Prostate gland (tissue), 2 donors: Measurements from ENCODE around the gene CFAP61. TPM values are rescaled to one million over a fixed set of nuclear protein-coding genes. Genes with fewer than 3 reads are reported as not detected.

Experiments
- DNase-seq: peaks from one replicate; pipeline ENCODE4 v3.0.0-alpha.2; 2019; ENCODE audit warnings: low spot score
- H3K27ac ChIP-seq, 2 donors: fragments of 200-600 bp; sonication (generic); 2 replicates each; pipeline ENCODE4 v1.5.1; 2017 to 2019
- H3K27me3 ChIP-seq: fragments of 200-600 bp; sonication (generic); replicated peaks from 2 replicates; pipeline ENCODE4 v1.5.1; 2019; ENCODE audit not compliant: insufficient read depth
- H3K36me3 ChIP-seq, 2 donors: fragments of 200-600 bp; sonication (generic); 1 replicate in 1 of 2; 2 replicates in 1 of 2; pipeline versions ENCODE4 v1.5.1 to v1.8.1; 2017 to 2019
- H3K4me1 ChIP-seq: fragments of 200-600 bp; sonication (generic); replicated peaks from 2 replicates; pipeline ENCODE4 v1.5.1; 2019
- H3K4me3 ChIP-seq, 2 donors: fragments of 200-600 bp; sonication (generic); 2 replicates each; pipeline ENCODE4 v1.5.1; 2017 to 2019
- H3K9me3 ChIP-seq: fragments of 200-600 bp; sonication (generic); 2 replicates; pipeline ENCODE4 v1.5.1; 2017
- CTCF ChIP-seq, 4 experiments: fragments of 200-600 bp in 2 of 4; fragments of 450-650 bp in 2 of 4; sonication (generic) in 2 of 4; IDR thresholded peaks; 1 replicate in 3 of 4; 2 replicates in 1 of 4; pipeline ENCODE4 v1.5.1; 2016 to 2019; ENCODE audit warnings: antibody characterized with exemption in 4 of 4, mild to moderate bottlenecking in 2 of 4, moderate library complexity in 2 of 4
- POLR2A ChIP-seq: fragments of 450-650 bp; IDR thresholded peaks from one replicate; pipeline ENCODE4 v1.6.1; 2016; ENCODE audit warnings: antibody characterized with exemption, mild to moderate bottlenecking
- POLR2AphosphoS5 ChIP-seq: sonication (generic); formaldehyde crosslinking; IDR thresholded peaks from one replicate; pipeline ENCODE4 v1.6.1; 2017; ENCODE audit warnings: antibody characterized with exemption
- WGBS: methylation state at CpG from one replicate; pipeline ENCODE4 v1.1.5; 2018; 5-methylcytosine and 5-hydroxymethylcytosine counted together
- intact Hi-C: fragments of 100-400 bp; cut with DNase I; formaldehyde crosslinking; loops from one replicate; pipeline ENCODE4 v1.14.2; 2022
- total RNA-seq, 2 donors: library from RNA; depleted of rRNA; stranded (reverse); fragments of >200 nt; gene quantifications; one replicate each; pipeline ENCODE4 v1.1.0, GENCODE V29; 2016

CFAP61 gene
- total RNA-seq, 2 donors from 2014 or later = 0.14 to 8.1 TPM

- no peaks in the 10 kb centered on the region for H3K36me3 ChIP-seq
- H3K27me3 ChIP-seq = no peaks in the 10 kb centered on the region
- 72% methylated on average over 4 of the region's 4 CpGs for WGBS
- no peaks in the 10 kb centered on the region for H3K9me3 ChIP-seq
- intact Hi-C loops = no loop called here
- H3K4me3 ChIP-seq = no peak overlapping the region
- TF ChIP-seq POLR2AphosphoS5 = no peak
- TF ChIP-seq CTCF (IDR thresholded peaks at IDR 0.05) = no peak
- no peak for TF ChIP-seq POLR2A
- H3K27ac ChIP-seq = no peak overlapping the region
- H3K4me1 ChIP-seq = no peaks in the 10 kb centered on the region
- DNase-seq = no peak
These were observed 264.9 kb downstream of the CFAP61 start for GRCh38 chr20:20317195-20317594.

GRCh38 chr20:20317621-20318364, 265.5 kb downstream of the CFAP61 start:
- Histone ChIP-seq H3K27ac (no peak overlapping the region), H3K27me3 (no peaks in the 10 kb centered on the region), H3K36me3 (no peaks in the 10 kb centered on the region), H3K4me1 (no peaks in the 10 kb centered on the region), H3K4me3 (no peak overlapping the region), H3K9me3 (no peaks in the 10 kb centered on the region)
- 68% methylated on average over 13 of the region's 13 CpGs for WGBS
- intact Hi-C loops = no loop called here
- no peak for DNase-seq
- TF ChIP-seq POLR2A (no peak), POLR2AphosphoS5 (no peak), CTCF (IDR thresholded peaks at IDR 0.05) (no peak)

GRCh38 chr20:20318365-20319161, 266.2 kb downstream of the CFAP61 start:
- Histone ChIP-seq H3K36me3 (no peaks in the 10 kb centered on the region), H3K9me3 (no peaks in the 10 kb centered on the region), H3K4me3 (no peak overlapping the region), H3K4me1 (no peaks in the 10 kb centered on the region), H3K27me3 (no peaks in the 10 kb centered on the region), H3K27ac (no peak overlapping the region)
- WGBS = 79% methylated on average over 9 of the region's 9 CpGs
- no peak for DNase-seq
- intact Hi-C loops = no loop called here
- TF ChIP-seq POLR2AphosphoS5 = no peak

- intact Hi-C loops = no loop called here
- H3K27me3 ChIP-seq = no peaks in the 10 kb centered on the region
- H3K9me3 ChIP-seq = no peaks in the 10 kb centered on the region
- 89% methylated on average over 1 of the region's 1 CpG for WGBS
- H3K4me1 ChIP-seq = no peaks in the 10 kb centered on the region
- no peak overlapping the region for H3K4me3 ChIP-seq
- no peak overlapping the region for H3K27ac ChIP-seq
- H3K36me3 ChIP-seq = no peaks in the 10 kb centered on the region
- no peak for DNase-seq
- TF ChIP-seq POLR2AphosphoS5 = no peak
- no peak for TF ChIP-seq POLR2A
- TF ChIP-seq CTCF (IDR thresholded peaks at IDR 0.05) = no peak
These were observed 268.8 kb downstream of the CFAP61 start for GRCh38 chr20:20321134-20321533.

- Histone ChIP-seq H3K4me3 (no peak overlapping the region), H3K36me3 (no peaks in the 10 kb centered on the region), H3K9me3 (no peaks in the 10 kb centered on the region), H3K4me1 (no peaks in the 10 kb centered on the region), H3K27ac (no peak overlapping the region), H3K27me3 (no peaks in the 10 kb centered on the region)
- DNase-seq = no peak
- no peak for TF ChIP-seq CTCF (IDR thresholded peaks at IDR 0.05)
- intact Hi-C loops = no loop called here
- WGBS = 94% methylated on average over 1 of the region's 1 CpG
These were observed 269.6 kb downstream of the CFAP61 start for GRCh38 chr20:20321917-20322316.
